HG03378 (cell line): Measurements from ENCODE around the gene SCGB1C1.
"Not testable (repeated sequence)": the region's sequence is repeated elsewhere in the genome, so short reads cannot be mapped to it uniquely, and the experiment has no call there.

Experiments
- ATAC-seq: cut with Tn5 transposase; IDR thresholded peaks from one replicate; pipeline ENCODE4 v1.9.1; 2021; ENCODE audit warnings: mild to moderate bottlenecking, moderate library complexity; ENCODE audit not compliant: unreplicated experiment

SCGB1C1 gene

GRCh38 chr11:216081-216974 lies 23.4 kb downstream of the SCGB1C1 start:
- no peak for ATAC-seq

- no peak for ATAC-seq
These were observed 24.8 kb downstream of the SCGB1C1 start for GRCh38 chr11:217704-218103.

- ATAC-seq: no peak
These were observed 26.1 kb downstream of the SCGB1C1 start for GRCh38 chr11:218815-219593.

DNA sequence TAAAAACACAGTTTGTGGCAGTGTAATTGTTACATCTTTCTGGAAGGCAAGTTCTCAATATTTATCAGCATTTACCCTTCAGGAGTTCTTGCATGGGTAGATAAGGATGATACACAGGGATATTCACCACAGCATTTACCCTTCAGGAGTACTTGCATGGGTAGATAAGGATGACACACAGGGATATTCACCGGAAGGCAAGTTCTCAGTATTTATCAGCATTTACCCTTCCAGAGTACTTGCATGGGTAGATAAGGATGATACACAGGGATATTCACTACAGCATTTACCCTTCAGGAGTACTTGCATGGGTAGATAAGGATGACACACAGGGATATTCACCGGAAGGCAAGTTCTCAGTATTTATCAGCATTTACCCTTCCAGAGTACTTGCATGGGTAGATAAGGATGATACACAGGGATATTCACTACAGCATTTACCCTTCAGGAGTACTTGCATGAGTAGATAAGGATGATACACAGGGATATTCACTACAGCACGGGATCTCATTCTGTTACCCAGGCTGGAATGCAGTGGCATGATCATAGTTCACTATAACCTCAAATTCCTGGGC lies 27.9 kb downstream of the SCGB1C1 start:
- ATAC-seq: not testable (repeated sequence)

GRCh38 chr11:221539-221938 lies 28.7 kb downstream of the SCGB1C1 start:
- ATAC-seq: no peak

GRCh38 chr11:221998-222789 lies 29.3 kb downstream of the SCGB1C1 start:
- no peak for ATAC-seq

- ATAC-seq: no peak
These were observed 30.3 kb downstream of the SCGB1C1 start for GRCh38 chr11:223026-223789.

- no peak for ATAC-seq
These were observed 31.0 kb downstream of the SCGB1C1 start for GRCh38 chr11:223884-224283.

GRCh38 chr11:224424-224823 lies 31.5 kb downstream of the SCGB1C1 start:
- ATAC-seq: no peak

GRCh38 chr11:225734-226453 lies 33.0 kb downstream of the SCGB1C1 start:
- no peak for ATAC-seq

GRCh38 chr11:227824-228379 lies 35.0 kb downstream of the SCGB1C1 start:
- no peak for ATAC-seq

GRCh38 chr11:230431-230830 lies 37.6 kb downstream of the SCGB1C1 start:
- no peak for ATAC-seq

- no peak for ATAC-seq
These were observed 40.1 kb downstream of the SCGB1C1 start for GRCh38 chr11:232783-233565.

DNA sequence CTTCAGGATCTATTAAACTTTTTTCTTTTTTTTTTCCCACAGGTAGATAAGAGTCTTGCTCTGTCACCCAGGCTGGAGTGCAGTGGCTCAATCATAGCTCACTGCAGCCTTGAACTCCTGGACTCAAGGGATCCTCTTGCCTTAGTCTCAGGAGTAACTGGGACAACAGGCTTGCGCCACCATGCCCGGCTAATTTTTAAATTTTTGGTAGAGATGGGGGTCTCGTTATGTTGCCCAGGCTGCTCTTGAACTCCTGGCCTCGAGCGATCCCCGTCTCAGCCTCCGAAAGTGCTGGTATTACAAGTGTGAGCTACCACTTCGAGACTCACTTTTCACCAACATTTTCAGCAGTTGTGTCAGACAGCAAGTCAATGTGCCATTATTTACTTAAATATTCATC lies 42.3 kb downstream of the SCGB1C1 start:
- no peak for ATAC-seq

DNA sequence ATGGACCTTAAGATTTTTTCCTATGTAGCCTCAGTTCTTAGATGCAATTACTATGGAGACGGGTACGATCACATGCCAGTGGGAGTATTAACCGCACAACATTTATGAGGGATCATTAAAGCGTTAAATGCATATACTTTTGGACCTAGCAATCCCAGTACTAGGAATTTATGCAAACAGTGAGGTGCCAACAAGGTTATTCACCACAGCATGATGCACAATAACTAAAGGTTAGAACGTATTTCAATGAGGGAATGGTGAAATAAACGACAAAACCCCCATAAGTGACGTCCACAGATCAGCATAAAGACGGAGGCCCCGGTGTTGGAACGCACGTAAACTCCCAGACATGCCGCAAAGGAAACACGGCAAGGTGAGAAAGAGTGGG lies 42.7 kb downstream of the SCGB1C1 start:
- no peak for ATAC-seq

GRCh38 chr11:235997-236773 lies 43.3 kb downstream of the SCGB1C1 start, which contains the start of gene SIRT3:
TSS of gene SIRT3 (minus strand) at chr11:236342. CDS start at chr11:236328, 14 bp downstream.
- ATAC-seq: peak; percentile 62
